ENCODE results near the gene KAT7.
A peak's percentile ranks its signal among the peaks of the same experiment; 100 is the strongest.

Gene KAT7

DNA sequence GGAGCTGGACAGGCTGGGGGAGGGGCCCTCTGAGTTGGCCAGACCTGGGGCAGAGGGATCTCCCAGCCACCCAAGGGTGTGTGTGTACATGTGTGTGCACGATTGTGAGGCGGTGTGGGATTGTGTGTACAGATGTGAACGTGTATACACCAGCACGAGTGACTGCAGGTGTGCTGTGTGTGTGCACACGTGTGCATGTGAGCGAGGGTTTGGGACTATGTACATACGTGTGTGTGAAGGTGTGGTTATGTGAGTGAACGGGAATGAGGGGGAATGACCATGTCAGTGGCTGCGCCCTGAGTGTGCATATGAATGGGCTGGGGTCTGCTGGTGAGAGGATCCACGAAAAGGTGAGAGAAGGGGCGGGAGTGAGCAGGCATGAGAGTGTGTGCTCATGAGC is 81.8 kb downstream of the KAT7 start:
- no peak for DNase-seq (ENCODE audit: low read depth in 2 of 2)

DNA sequence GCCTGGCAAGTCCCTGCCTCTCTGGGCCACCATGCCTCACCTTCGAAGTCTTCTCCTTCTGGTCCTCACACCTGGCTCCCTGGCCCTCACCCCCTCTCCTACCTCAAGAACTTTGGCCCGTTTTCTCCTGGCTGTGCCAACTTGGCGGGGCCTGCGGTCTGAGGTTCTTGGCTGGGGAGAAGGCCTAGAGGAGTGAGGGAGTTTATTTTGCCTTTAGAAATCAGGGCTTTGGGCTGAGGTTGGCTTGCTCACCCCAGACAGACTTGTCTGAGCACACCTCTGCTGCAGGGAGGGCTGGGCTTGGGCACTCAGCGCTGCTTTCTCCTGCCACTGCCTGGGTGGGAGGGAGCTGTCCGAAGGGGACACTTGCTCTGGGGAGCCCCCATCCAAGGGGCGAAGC is 82.7 kb downstream of the KAT7 start:
- DNase-seq (ENCODE audit: low read depth in 2 of 2) = no peak

DNA sequence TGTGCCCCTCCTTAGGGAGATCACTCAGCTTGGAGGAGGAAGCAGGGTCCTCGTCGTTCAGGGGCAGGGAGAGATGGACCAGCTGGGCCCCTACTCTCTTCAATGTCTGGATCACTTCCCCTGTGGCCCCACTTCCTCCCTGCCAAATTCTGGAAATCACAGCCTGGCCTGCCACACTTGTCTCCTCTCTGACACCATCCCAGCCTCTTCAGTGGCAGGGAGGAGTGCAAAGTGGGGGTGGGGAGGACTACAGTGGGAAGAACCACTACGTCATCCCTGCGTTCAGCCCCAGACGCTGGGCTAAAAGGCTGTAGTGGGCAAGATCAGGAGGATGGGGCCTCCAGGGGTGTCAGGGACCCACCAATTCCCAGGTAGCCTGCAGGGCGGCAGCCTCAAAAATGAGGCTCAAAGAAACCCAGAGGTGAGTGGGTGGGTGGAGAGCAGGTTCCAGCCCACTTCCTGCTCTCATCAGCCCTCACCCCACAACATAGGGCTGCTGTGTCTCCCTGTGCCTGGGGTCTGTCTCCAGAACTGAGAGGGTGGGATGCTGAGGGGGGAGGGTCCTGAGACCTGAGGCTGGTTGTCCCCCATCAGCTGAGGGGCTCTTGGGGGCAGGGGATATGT is 84.4 kb downstream of the KAT7 start:
- DNase-seq (ENCODE audit: low read depth in 2 of 2) = no peak

DNA sequence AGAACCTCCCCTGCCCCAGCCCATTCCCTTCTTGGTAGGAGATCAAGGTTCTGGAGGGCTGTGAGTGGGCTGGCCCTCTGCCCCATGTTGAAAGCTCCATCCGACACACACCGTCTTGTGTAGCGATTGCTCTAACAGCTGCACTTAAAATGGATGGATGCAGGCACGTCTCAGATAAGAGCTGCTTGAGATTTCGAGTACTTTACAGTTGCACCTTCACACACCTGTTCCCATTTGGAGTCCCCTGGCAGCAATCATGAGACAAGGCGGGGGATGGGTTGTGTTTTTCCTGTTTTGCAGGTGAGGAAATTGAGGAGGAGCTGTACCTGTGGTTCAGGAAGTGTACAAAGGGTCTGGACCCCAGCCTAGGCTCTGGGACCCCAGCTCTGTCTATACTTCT is 85.0 kb downstream of the KAT7 start:
- DNase-seq (ENCODE audit: low read depth in 2 of 2) = no peak

DNA sequence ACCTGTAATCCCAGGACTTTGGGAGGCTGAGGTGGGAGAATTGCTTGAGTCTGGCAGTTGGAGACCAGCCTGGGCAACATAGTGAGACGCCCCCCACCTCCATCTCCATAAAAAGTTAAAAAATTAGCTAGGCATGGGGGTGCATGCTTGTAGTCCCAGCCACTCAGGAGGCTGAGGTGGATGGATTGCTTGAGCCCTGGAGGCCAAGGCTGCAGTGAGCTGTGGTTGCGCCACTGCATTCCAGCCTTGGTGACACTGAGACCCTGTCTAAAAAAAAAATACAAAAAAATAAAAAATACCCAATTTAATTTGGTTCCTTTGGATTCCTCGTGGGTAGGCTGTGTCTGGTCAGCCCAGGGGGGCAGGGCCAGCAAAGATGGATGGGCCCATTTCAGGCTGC is 85.4 kb downstream of the KAT7 start:
- DNase-seq (ENCODE audit: low read depth in 2 of 2) = no peak

DNA sequence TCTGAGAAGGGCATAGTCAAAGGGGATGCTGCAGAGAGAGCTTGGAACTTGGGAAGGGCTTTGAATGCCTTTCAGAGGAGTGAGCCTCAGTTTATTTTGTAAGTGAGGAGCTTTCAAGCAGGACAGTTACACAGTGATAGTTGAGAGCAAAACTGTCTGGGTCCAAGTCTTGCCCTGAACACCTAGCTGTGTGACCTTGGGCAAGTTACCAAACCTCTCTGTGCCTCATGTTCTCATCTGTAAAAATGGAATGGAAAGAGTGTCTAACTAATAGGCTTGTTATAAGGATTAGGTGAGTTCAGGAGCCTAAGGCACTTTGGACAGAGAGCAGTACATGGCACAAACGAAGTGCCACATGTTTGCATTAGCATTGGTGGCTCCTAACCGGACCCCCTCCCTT is 86.4 kb downstream of the KAT7 start:
- no peak for DNase-seq (ENCODE audit: low read depth in 2 of 2)

DNA sequence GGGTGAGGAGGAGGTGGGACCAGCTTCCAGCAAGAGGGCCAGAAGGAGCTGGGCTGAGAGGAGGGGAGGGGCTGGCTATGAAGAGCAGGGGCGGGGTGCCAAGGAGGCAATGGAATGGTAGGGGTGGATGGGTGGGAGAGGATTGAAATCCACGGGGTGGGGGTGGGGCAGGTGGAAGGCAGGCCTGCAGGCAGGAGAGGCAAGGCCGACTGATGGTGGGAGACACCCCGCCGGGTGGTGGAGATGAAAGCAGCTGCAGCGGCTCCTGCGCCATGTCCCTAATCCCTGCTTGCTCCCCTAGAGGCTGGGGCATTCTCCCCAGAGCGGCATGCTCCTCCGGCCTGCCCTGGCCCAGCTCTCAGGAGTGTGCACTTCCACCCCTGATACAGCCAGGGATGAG is 87.2 kb downstream of the KAT7 start:
- no peak for DNase-seq (ENCODE audit: low read depth in 2 of 2)

DNA sequence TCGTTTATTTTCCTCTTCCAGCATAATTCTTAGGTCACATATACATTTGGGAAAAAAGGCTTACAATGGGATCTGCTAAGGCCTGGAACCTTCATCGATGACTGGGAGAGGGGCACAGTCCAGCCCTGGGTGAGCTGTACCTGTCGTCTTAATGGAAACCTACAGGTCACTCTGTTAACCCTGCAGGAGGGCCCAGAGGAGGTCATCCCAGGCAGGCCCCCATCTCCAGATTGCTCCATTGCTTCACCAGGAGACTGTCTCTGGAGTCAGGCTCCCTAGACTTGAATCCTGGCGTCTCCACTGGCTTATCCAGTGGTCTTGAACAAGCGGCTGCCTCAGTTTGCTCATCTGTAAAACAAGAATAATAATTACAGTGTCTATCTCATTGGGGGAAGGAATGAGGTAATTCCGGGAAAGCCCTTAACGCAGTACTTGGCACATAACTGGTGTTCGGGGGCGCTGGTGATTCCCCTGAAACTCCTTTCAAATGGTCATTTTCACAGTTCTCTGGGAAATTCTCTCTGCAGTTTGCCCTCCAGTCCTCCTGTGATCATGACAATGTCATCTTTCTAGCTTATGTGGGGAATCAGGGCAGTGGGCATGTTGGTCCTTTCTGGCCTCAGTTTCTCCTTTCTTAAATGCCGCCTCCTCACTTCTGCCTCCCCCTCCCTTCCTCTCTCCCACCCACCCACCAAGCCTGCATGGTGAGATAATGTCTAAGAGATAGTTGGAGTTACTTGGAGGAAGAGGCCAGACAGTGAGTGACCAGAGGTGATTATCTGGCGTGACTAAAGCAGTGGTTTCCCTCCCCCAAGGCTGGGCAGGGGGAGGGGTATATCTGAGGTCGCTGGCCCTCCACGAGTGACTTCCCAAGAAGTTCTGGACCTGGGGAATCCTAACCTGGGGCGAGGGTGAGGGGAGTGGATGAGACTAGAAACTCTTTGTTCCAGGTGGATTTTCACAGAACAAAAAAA is 90.7 kb downstream of the KAT7 start:
- DNase-seq (ENCODE audit: low read depth in 2 of 2) = no peak

DNA sequence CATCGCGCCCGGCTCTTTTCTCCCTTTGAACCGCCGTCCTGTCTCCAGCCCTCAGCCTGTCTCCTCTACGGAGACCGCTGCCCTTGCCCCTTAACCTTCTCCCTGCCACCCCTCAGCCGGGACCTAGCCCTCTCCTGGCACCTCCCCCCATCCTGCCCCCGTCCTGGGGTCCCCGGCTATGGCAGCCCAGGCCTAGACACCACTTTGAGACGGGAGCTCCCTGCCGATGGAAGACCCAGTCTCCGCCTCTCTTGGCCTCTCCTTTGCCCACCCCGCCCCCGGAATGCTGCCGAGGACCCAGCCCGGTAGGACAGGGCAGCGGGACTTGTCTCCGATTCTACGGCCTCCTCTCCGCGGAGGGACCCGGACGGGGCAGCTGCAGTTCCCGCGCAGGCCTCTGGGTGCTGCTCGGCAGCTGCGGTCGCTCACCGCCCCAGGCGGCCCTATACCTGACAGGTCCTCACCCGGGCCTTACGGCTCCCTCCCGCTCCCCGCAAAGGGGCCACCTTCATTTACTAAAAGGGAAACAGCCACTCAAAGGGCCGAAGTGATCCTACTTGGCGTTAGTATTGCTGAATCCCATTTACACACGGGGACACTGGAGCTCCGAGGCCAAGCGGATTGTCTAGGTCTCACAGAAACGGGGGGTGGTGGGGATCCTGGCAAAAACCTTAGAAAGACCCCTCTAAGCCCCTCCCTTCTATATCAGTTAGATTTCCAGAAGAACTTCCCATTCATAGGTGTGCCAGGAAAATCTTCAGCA is 92.0 kb downstream of the KAT7 start:
- DNase-seq (ENCODE audit: low read depth in 2 of 2) = peak in 1 of 2 experiments; percentile 7

DNA sequence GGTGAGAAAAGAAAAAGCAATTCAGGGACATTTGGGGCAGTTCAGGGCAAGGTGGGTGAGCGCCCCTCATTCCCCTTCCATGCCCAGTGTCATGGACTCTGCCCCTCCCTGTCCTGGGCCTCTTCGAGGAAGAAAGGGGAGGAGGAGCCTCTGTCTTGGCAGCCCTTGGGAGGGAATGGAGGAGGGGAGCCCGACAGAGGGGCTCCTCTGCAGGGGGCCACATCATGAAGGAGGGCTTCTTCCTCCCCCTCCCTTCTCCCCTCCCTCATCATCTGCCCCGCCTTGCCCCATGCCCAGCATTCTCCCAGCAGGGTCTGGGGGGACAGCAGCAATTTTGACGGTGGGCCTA is 92.5 kb downstream of the KAT7 start:
- DNase-seq (ENCODE audit: low read depth in 2 of 2) = no peak

DNA sequence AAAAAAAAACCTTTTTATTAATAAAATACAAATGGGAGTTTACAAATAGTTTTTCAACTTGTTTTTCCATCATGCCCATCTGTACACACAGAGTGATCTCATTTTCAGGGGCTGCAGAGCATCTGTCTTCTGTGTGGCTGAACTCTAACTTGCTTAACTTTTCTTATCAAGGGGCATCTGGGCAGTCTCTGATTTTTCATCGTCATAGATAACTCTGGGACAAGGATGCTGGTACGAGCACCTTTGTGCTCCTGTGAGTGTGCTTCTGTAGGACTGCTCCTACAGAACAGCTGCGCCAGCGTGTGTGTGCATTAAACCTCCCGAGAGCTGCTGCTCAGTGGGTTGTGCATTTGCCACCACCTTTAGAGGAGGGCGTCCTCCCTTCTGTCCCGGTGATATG is 94.0 kb downstream of the KAT7 start:
- no peak for DNase-seq (ENCODE audit: low read depth in 2 of 2)
